GM12891 (cell line): ENCODE results near the gene RNLS.

ENCODE experiments used
- POLR2A ChIP-seq: IDR thresholded peaks from 2 replicates; pipeline ENCODE4 v1.6.1; 2011; ENCODE audit warnings: low read depth, low read length, control low read depth
- TAF1 ChIP-seq: IDR thresholded peaks from 2 replicates; pipeline ENCODE4 v1.6.1; 2011; ENCODE audit warnings: low read depth, low read length, control low read depth

DNA sequence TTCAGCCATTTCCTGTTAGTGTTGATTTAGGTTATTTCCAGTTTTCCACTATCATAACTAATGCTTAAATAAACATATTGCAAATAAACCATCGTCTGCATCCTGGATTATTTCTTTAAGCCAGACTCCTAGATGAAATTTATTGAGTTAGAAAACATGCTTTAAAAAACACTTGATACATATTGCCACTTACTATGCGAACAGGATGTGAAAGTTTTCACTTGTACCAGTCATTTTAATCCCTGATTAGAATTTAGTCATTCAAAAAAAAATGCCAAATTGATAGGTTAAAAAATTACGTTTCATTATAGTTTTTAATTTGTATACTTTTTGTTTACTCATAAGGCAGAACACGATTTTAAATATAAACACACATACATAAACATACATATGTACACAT is 309.6 kb downstream of the RNLS start:
- TF ChIP-seq POLR2A (no peak), TAF1 (no peak)
